GM23338 (cell line): Measurements from ENCODE around the gene CNBD2. TPM values are rescaled to one million over a fixed set of nuclear protein-coding genes. Genes with fewer than 3 reads are reported as not detected.

Experiments
- ATAC-seq: fragments of 200-7000 bp; cut with Tn5 transposase; 3 replicates; pipeline ENCODE4 v1.9.1; 2020
- DNase-seq: peaks from one replicate; pipeline ENCODE4 v3.0.0-alpha.2; 2015; ENCODE audit warnings: low spot score
- H2AFZ ChIP-seq: fragments of 200-600 bp; sonication (generic); 2 replicates; pipeline ENCODE4 v1.8.0; 2016; ENCODE audit warnings: antibody characterized with exemption, mild to moderate bottlenecking, moderate library complexity
- H3F3A ChIP-seq: fragments of 200-600 bp; sonication (generic); replicated peaks from 2 replicates; pipeline ENCODE4 v1.8.0; 2017; ENCODE audit warnings: antibody characterized with exemption, mixed run types, low read depth
- H3K27ac ChIP-seq: fragments of 200-600 bp; sonication (generic); 2 replicates; pipeline ENCODE4 v1.6.1; 2016; ENCODE audit warnings: low read depth
- H3K27me3 ChIP-seq: fragments of 200-600 bp; sonication (generic); 2 replicates; pipeline ENCODE4 v1.8.0; 2016; ENCODE audit warnings: mild to moderate bottlenecking, mixed run types, moderate library complexity; ENCODE audit not compliant: insufficient read depth
- H3K36me3 ChIP-seq: fragments of 200-600 bp; sonication (generic); 2 replicates; pipeline ENCODE4 v1.8.0; 2016; ENCODE audit warnings: mild to moderate bottlenecking; ENCODE audit not compliant: insufficient read depth
- H3K4me1 ChIP-seq: fragments of 200-600 bp; sonication (generic); 2 replicates; pipeline ENCODE4 v1.8.0; 2016; ENCODE audit warnings: mild to moderate bottlenecking, moderate library complexity; ENCODE audit not compliant: insufficient read depth
- H3K4me2 ChIP-seq: fragments of 200-600 bp; sonication (generic); 2 replicates; pipeline ENCODE4 v1.7.1; 2017; ENCODE audit warnings: mixed run types
- H3K4me3 ChIP-seq: fragments of 200-600 bp; sonication (generic); 2 replicates; pipeline ENCODE4 v1.6.1; 2016; ENCODE audit warnings: mixed run types
- H3K79me2 ChIP-seq: fragments of 200-600 bp; sonication (generic); replicated peaks from 2 replicates; pipeline ENCODE4 v1.8.0; 2017; ENCODE audit warnings: mild to moderate bottlenecking; ENCODE audit not compliant: insufficient read depth
- H3K9me2 ChIP-seq: fragments of 200-600 bp; sonication (generic); 2 replicates; pipeline ENCODE4 v1.8.0; 2017; ENCODE audit not compliant: insufficient read depth
- H4K20me1 ChIP-seq: fragments of 200-600 bp; sonication (generic); replicated peaks from 2 replicates; pipeline ENCODE4 v1.8.0; 2017; ENCODE audit warnings: mild to moderate bottlenecking; ENCODE audit not compliant: insufficient read depth
- H3K27ac Mint-ChIP-seq: 2 replicates; pipeline ENCODE4 v1.8.0; 2020; ENCODE audit warnings: inconsistent platforms, mild to moderate bottlenecking, moderate library complexity, mixed read lengths
- H3K27me3 Mint-ChIP-seq: 3 replicates; pipeline ENCODE4 v1.8.0; 2022; ENCODE audit warnings: low read depth, mild to moderate bottlenecking, moderate library complexity, mixed read lengths, inconsistent platforms; ENCODE audit not compliant: insufficient read depth, poor library complexity
- H3K36me3 Mint-ChIP-seq: 3 replicates; pipeline ENCODE4 v1.8.0; 2021; ENCODE audit warnings: low read depth, mild to moderate bottlenecking, inconsistent platforms, moderate library complexity, mixed read lengths
- H3K4me1 Mint-ChIP-seq: 3 replicates; pipeline ENCODE4 v1.8.0; 2020; ENCODE audit warnings: mild to moderate bottlenecking, inconsistent platforms, mixed read lengths
- H3K4me3 Mint-ChIP-seq: 3 replicates; pipeline ENCODE4 v1.8.0; 2021; ENCODE audit warnings: moderate library complexity, mild to moderate bottlenecking, inconsistent platforms, mixed read lengths
- H3K9me3 Mint-ChIP-seq: 3 replicates; pipeline ENCODE4 v1.8.0; 2020; ENCODE audit warnings: moderate library complexity, mild to moderate bottlenecking, inconsistent platforms, mixed read lengths
- CREB1 ChIP-seq: fragments of 250-450 bp; sonication (Bioruptor Pico); IDR thresholded peaks from 2 replicates; pipeline ENCODE4 v1.5.0; 2020; ENCODE audit warnings: low read depth, mild to moderate bottlenecking, moderate library complexity
- EZH2 ChIP-seq: fragments of 200-600 bp; sonication (generic); IDR thresholded peaks from one replicate; pipeline ENCODE4 v1.8.0; 2017; ENCODE audit warnings: antibody characterized with exemption, mild to moderate bottlenecking, low read depth; ENCODE audit not compliant: unreplicated experiment
- EZH2phosphoT487 ChIP-seq: fragments of 200-600 bp; sonication (generic); IDR thresholded peaks from one replicate; pipeline ENCODE4 v1.8.1; 2018; ENCODE audit warnings: antibody characterized with exemption; ENCODE audit not compliant: unreplicated experiment
- JUNB ChIP-seq: IDR thresholded peaks from one replicate; pipeline ENCODE4 v1.6.1; 2016; ENCODE audit warnings: antibody characterized with exemption; ENCODE audit not compliant: unreplicated experiment
- NANOG ChIP-seq: IDR thresholded peaks from 2 replicates; pipeline ENCODE4 v1.6.1; 2016; ENCODE audit warnings: antibody characterized with exemption, borderline replicate concordance
- POLR2AphosphoS5 ChIP-seq: IDR thresholded peaks from 2 replicates; pipeline ENCODE4 v1.6.1; 2016; ENCODE audit warnings: antibody characterized with exemption, low read depth
- STAT1 ChIP-seq: IDR thresholded peaks from one replicate; pipeline ENCODE4 v1.6.1; 2016; ENCODE audit warnings: antibody characterized with exemption; ENCODE audit not compliant: unreplicated experiment
- ZNF114 ChIP-seq: fragments of 250-450 bp; sonication (Bioruptor Pico); IDR thresholded peaks from 2 replicates; pipeline ENCODE4 v1.5.0; 2020; ENCODE audit warnings: mild to moderate bottlenecking, moderate library complexity
- ZNF331 ChIP-seq: fragments of 250-450 bp; sonication (Bioruptor Pico); IDR thresholded peaks from 2 replicates; pipeline ENCODE4 v1.5.0; 2020; ENCODE audit warnings: low read depth, mild to moderate bottlenecking, moderate library complexity
- polyA plus RNA-seq: library from polyadenylated mRNA; unstranded; fragments of >200 nt; fragmentation: Nextera tagmentation; extraction: Ambion mirVana; gene quantifications from 2 replicates; pipeline ENCODE4 v1.2.1, GENCODE V29; 2016
- total RNA-seq: library from RNA; depleted of rRNA; stranded (reverse); fragments of >200 nt; shearing (Covaris generic); gene quantifications from 2 replicates; pipeline ENCODE4 v1.2.3, GENCODE V29; 2014
- TF ChIP-seq, protein P1 (sequence below), 2 experiments: fragments of 200-600 bp in 1 of 2; sonication (generic) in 1 of 2; conservative IDR thresholded peaks; 2 replicates each; pipeline versions ENCODE4 v1.5.1 to v1.6.1; 2016 to 2017; ENCODE audit warnings: antibody characterized with exemption in 2 of 2, low read depth in 2 of 2, mild to moderate bottlenecking in 2 of 2, moderate library complexity in 1 of 2
- TF ChIP-seq, protein P2 (sequence below): IDR thresholded peaks from 2 replicates; pipeline ENCODE4 v1.6.1; 2016; ENCODE audit warnings: antibody characterized with exemption
- TF ChIP-seq, protein P3 (sequence below): IDR thresholded peaks from one replicate; pipeline ENCODE4 v1.6.1; 2018; ENCODE audit warnings: antibody characterized with exemption; ENCODE audit not compliant: unreplicated experiment
- TF ChIP-seq, protein P4 (sequence below): fragments of 250-450 bp; sonication (Bioruptor Pico); IDR thresholded peaks from 2 replicates; pipeline ENCODE4 v1.5.0; 2020; ENCODE audit warnings: mild to moderate bottlenecking, moderate library complexity

CNBD2 gene
- total and polyA plus RNA-seq, 2 experiments from 2014 or later, result 2.7 TPM; not detected in 1

DNA sequence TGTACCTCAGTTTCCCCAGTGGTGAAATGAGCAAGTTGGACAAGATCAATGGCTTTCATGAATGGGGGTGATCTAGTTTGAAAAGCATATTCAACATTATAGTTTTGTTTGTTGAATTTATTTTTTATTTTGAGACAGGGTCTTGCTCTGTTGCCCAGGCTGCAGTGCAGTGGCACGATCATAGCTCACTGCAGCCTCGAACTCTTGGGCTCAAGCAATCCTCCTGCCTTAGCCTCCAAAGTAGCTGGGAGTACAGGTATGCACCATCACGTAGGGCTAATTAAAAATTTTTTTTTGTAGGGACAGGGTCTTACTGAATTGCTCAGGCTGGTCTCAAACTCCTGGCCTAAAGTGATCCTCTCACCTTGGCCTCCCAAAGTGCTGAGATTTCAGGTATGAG is 63.4 kb downstream of the CNBD2 start:
- no peak overlapping the region for H3K4me3 ChIP-seq
- H3K4me3 Mint-ChIP-seq, result no peak overlapping the region
- peaks cover 5% of the 10 kb centered on the region for H3K27me3 Mint-ChIP-seq

More for the DNA sequence above, 63.4 kb downstream of the CNBD2 start:
- no peaks in the 10 kb centered on the region for H3K4me1 ChIP-seq
- TF ChIP-seq, protein P1, sequence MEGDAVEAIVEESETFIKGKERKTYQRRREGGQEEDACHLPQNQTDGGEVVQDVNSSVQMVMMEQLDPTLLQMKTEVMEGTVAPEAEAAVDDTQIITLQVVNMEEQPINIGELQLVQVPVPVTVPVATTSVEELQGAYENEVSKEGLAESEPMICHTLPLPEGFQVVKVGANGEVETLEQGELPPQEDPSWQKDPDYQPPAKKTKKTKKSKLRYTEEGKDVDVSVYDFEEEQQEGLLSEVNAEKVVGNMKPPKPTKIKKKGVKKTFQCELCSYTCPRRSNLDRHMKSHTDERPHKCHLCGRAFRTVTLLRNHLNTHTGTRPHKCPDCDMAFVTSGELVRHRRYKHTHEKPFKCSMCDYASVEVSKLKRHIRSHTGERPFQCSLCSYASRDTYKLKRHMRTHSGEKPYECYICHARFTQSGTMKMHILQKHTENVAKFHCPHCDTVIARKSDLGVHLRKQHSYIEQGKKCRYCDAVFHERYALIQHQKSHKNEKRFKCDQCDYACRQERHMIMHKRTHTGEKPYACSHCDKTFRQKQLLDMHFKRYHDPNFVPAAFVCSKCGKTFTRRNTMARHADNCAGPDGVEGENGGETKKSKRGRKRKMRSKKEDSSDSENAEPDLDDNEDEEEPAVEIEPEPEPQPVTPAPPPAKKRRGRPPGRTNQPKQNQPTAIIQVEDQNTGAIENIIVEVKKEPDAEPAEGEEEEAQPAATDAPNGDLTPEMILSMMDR (conservative IDR thresholded peaks at IDR 0.05; ENCODE audit: low read depth in 2 of 2), result no peak
- TF ChIP-seq NANOG (no peak), STAT1 (no peak), ZNF114 (CRISPR knock-in tag) (no peak), CREB1 (CRISPR knock-in tag) (no peak), EZH2 (no peak), ZNF331 (CRISPR knock-in tag) (no peak), JUNB (no peak), EZH2phosphoT487 (no peak), POLR2AphosphoS5 (no peak)
- TF ChIP-seq, protein P2, sequence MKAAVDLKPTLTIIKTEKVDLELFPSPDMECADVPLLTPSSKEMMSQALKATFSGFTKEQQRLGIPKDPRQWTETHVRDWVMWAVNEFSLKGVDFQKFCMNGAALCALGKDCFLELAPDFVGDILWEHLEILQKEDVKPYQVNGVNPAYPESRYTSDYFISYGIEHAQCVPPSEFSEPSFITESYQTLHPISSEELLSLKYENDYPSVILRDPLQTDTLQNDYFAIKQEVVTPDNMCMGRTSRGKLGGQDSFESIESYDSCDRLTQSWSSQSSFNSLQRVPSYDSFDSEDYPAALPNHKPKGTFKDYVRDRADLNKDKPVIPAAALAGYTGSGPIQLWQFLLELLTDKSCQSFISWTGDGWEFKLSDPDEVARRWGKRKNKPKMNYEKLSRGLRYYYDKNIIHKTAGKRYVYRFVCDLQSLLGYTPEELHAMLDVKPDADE, result no peak
- TF ChIP-seq, protein P3, sequence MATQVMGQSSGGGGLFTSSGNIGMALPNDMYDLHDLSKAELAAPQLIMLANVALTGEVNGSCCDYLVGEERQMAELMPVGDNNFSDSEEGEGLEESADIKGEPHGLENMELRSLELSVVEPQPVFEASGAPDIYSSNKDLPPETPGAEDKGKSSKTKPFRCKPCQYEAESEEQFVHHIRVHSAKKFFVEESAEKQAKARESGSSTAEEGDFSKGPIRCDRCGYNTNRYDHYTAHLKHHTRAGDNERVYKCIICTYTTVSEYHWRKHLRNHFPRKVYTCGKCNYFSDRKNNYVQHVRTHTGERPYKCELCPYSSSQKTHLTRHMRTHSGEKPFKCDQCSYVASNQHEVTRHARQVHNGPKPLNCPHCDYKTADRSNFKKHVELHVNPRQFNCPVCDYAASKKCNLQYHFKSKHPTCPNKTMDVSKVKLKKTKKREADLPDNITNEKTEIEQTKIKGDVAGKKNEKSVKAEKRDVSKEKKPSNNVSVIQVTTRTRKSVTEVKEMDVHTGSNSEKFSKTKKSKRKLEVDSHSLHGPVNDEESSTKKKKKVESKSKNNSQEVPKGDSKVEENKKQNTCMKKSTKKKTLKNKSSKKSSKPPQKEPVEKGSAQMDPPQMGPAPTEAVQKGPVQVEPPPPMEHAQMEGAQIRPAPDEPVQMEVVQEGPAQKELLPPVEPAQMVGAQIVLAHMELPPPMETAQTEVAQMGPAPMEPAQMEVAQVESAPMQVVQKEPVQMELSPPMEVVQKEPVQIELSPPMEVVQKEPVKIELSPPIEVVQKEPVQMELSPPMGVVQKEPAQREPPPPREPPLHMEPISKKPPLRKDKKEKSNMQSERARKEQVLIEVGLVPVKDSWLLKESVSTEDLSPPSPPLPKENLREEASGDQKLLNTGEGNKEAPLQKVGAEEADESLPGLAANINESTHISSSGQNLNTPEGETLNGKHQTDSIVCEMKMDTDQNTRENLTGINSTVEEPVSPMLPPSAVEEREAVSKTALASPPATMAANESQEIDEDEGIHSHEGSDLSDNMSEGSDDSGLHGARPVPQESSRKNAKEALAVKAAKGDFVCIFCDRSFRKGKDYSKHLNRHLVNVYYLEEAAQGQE, result no peak
- TF ChIP-seq, protein P4, sequence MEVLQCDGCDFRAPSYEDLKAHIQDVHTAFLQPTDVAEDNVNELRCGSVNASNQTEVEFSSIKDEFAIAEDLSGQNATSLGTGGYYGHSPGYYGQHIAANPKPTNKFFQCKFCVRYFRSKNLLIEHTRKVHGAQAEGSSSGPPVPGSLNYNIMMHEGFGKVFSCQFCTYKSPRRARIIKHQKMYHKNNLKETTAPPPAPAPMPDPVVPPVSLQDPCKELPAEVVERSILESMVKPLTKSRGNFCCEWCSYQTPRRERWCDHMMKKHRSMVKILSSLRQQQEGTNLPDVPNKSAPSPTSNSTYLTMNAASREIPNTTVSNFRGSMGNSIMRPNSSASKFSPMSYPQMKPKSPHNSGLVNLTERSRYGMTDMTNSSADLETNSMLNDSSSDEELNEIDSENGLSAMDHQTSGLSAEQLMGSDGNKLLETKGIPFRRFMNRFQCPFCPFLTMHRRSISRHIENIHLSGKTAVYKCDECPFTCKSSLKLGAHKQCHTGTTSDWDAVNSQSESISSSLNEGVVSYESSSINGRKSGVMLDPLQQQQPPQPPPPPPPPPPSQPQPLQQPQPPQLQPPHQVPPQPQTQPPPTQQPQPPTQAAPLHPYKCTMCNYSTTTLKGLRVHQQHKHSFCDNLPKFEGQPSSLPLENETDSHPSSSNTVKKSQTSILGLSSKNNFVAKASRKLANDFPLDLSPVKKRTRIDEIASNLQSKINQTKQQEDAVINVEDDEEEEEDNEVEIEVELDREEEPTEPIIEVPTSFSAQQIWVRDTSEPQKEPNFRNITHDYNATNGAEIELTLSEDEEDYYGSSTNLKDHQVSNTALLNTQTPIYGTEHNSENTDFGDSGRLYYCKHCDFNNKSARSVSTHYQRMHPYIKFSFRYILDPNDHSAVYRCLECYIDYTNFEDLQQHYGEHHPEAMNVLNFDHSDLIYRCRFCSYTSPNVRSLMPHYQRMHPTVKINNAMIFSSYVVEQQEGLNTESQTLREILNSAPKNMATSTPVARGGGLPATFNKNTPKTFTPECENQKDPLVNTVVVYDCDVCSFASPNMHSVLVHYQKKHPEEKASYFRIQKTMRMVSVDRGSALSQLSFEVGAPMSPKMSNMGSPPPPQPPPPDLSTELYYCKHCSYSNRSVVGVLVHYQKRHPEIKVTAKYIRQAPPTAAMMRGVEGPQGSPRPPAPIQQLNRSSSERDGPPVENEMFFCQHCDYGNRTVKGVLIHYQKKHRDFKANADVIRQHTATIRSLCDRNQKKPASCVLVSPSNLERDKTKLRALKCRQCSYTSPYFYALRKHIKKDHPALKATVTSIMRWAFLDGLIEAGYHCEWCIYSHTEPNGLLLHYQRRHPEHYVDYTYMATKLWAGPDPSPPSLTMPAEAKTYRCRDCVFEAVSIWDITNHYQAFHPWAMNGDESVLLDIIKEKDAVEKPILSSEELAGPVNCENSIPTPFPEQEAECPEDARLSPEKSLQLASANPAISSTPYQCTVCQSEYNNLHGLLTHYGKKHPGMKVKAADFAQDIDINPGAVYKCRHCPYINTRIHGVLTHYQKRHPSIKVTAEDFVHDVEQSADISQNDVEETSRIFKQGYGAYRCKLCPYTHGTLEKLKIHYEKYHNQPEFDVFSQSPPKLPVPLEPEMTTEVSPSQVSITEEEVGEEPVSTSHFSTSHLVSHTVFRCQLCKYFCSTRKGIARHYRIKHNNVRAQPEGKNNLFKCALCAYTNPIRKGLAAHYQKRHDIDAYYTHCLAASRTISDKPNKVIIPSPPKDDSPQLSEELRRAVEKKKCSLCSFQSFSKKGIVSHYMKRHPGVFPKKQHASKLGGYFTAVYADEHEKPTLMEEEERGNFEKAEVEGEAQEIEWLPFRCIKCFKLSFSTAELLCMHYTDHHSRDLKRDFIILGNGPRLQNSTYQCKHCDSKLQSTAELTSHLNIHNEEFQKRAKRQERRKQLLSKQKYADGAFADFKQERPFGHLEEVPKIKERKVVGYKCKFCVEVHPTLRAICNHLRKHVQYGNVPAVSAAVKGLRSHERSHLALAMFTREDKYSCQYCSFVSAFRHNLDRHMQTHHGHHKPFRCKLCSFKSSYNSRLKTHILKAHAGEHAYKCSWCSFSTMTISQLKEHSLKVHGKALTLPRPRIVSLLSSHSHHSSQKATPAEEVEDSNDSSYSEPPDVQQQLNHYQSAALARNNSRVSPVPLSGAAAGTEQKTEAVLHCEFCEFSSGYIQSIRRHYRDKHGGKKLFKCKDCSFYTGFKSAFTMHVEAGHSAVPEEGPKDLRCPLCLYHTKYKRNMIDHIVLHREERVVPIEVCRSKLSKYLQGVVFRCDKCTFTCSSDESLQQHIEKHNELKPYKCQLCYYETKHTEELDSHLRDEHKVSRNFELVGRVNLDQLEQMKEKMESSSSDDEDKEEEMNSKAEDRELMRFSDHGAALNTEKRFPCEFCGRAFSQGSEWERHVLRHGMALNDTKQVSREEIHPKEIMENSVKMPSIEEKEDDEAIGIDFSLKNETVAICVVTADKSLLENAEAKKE, result no peak
- H3K79me2 ChIP-seq, result no peaks in the 10 kb centered on the region
- DNase-seq (no peak), ATAC-seq (no peak)
- no peaks in the 10 kb centered on the region for H3K36me3 ChIP-seq
- no peaks in the 10 kb centered on the region for H3K4me1 Mint-ChIP-seq
- no peaks in the 10 kb centered on the region for H3K9me2 ChIP-seq
- H3K27ac Mint-ChIP-seq, result no peak overlapping the region
- no peaks in the 10 kb centered on the region; the same call in 2 of the 3 replicates for H3K9me3 Mint-ChIP-seq
- H3K27ac ChIP-seq, result no peak overlapping the region
- H3F3A ChIP-seq, result no peaks in the 10 kb centered on the region
- H4K20me1 ChIP-seq, result no peaks in the 10 kb centered on the region
- no peak overlapping the region for H3K4me2 ChIP-seq
- H3K27me3 ChIP-seq, result no peaks in the 10 kb centered on the region
- no peaks in the 10 kb centered on the region for H3K36me3 Mint-ChIP-seq
- H2AFZ ChIP-seq, result no peak overlapping the region
